HG02571 (cell line): ENCODE results near the gene SEC63.
"Not testable (repeated sequence)": the region's sequence is repeated elsewhere in the genome, so short reads cannot be mapped to it uniquely, and the experiment has no call there.

Source experiments
- ATAC-seq: cut with Tn5 transposase; IDR thresholded peaks from one replicate; pipeline ENCODE4 v1.9.1; 2021; ENCODE audit warnings: mild to moderate bottlenecking, moderate library complexity; ENCODE audit not compliant: unreplicated experiment

Gene SEC63

DNA sequence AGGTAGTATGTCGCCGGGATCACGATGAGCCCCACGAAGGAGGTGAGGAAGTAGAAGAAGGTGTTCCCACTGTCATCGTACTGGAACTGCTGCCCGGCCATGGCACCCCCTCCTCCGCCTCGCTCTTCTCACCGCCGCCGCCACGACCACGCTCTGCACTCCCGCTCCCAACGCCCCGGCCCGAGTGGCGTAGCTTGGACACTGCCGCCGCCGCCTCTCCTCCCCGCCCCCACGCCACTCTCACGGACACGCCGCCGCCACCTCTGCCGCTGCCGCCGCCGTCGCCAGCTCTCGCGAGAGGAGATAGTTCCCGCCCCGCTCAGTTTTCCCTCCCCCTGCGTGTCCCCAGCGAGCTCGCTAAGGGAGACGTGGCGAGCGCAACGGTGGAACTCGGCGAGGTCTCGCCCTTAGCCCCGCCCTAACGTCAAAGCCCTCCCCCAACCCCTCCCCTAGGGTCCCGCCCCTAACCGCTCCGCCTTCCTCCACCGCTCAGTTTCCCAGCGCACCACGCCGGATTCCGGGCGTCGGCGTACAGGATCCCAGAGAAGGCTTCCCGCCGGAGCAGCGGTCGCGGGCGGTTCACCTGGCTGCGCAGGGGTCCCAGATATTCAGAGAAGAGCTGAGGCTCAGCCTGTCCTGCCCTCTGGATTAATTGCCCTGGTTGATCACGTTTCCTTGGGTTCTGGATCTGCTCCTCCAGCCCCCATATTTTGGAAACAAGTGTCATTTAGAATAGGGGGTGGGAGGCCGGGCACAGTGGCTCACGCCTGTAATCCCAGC, at the start of gene SEC63:
TSS of gene SEC63 (minus strand) at position 300 of the 780 bp plus-strand sequence. CDS start at position 101, 199 bp downstream.
- peak; percentile 90 for ATAC-seq

DNA sequence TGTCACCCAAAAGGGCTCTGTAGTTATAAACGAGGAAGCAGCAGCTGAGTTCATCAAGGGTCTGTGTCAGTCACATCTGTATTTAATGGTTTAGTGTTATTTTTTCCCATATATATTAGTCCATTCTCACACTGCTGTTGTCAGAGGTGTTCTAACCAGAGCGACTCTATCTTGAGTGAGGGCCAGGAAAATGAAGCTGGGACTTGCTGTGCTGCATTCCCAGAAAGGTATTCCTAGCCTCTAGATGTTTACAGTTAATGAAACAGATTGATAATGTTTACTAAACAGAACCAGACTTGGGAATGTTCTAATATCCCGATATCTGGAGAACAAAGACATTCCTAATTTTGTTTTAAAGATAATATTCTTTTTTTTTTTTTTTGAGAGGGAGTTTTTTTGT, 48.0 kb upstream of the SEC63 start:
- no peak for ATAC-seq

GRCh38 chr6:108004861-108005260, 46.9 kb upstream of the SEC63 start:
- no peak for ATAC-seq

- no peak for ATAC-seq
Measured at GRCh38 chr6:108002365-108003221, 44.6 kb upstream of the SEC63 start.

DNA sequence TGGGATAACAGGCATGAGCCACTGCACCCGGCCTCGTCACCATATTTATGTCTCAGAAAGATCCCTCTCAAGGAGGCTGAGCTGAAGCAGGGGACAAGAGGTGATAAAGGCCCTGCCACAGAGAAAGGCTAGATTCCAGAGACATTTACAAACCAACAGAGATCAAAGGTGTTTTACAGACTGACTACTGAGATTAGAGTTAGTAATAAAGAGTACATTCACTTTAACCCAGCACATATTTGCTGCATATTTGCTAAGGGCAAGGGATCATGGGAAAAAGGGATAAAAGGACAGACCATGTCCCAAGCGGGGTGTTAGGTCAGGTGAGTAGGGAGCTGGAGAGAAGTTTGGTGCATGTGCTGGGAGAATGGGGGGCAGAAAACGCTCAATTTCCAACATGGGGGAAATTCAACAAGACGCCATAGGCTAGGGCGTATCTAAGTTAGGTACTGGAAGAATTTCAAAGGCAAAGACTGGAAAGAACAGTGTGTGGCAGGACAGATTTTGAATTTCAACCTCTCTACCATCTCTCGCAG, 43.8 kb upstream of the SEC63 start:
- ATAC-seq, result no peak

GRCh38 chr6:108000259-108000658, 42.3 kb upstream of the SEC63 start:
- ATAC-seq, result not testable (repeated sequence)

GRCh38 chr6:107999341-107999740, 41.3 kb upstream of the SEC63 start:
- no peak for ATAC-seq

DNA sequence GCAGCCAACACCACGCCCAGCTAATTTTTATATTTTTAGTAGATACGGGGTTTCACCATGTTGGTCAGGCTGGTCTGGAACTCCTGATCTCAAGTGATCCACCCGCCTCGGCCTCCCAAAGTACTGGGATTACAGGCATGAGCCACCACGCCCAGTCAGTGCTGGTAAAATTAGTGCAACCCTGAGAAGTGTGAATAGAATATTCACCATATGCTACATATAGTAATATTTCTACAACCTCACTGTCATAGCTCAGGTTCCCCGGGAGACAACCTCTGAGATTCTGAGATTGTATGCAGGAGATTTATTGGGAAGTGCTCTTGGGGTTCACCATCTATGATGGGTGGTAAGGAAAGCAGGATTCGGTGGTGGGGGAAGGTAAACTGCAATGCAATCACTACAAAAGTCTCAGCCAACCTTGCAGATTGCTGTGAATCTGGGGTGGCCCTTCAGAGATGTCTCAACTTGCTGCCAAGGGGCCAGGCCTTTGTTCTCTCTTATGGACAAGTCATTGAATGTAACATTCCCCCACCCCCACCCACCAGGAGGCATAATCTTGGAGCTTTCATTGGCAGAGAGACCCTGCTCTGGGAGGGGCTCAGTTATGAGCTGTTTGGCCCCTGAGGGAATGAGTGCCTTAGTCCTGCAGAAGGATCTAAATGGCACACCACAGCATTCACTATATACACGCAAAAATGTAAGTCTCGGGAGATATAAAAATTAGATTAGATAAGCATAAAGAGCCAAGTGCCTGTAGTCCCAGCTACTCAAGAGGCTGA, 34.0 kb upstream of the SEC63 start:
- no peak for ATAC-seq

- ATAC-seq, result no peak
Measured at GRCh38 chr6:107991061-107991460, 33.1 kb upstream of the SEC63 start.

DNA sequence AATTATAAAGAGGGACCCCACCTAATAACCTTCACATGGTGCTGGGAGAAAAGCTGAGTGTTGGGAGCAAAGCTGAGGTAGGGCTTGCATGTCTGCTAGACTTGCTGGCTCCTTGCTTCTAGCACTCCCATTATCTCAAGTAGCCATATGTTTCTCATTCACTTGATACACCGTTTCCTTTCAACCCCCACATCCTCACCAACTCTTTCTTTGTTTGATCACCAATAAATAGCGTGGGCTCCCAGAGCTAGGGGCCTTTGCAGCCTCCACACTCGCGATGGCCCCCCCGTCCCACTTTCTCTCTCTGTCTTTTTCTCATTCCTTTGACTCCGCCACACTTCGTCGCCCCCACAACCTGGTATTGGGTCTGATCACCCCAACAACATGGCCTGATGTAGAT, 32.6 kb upstream of the SEC63 start:
- ATAC-seq, result not testable (repeated sequence)

DNA sequence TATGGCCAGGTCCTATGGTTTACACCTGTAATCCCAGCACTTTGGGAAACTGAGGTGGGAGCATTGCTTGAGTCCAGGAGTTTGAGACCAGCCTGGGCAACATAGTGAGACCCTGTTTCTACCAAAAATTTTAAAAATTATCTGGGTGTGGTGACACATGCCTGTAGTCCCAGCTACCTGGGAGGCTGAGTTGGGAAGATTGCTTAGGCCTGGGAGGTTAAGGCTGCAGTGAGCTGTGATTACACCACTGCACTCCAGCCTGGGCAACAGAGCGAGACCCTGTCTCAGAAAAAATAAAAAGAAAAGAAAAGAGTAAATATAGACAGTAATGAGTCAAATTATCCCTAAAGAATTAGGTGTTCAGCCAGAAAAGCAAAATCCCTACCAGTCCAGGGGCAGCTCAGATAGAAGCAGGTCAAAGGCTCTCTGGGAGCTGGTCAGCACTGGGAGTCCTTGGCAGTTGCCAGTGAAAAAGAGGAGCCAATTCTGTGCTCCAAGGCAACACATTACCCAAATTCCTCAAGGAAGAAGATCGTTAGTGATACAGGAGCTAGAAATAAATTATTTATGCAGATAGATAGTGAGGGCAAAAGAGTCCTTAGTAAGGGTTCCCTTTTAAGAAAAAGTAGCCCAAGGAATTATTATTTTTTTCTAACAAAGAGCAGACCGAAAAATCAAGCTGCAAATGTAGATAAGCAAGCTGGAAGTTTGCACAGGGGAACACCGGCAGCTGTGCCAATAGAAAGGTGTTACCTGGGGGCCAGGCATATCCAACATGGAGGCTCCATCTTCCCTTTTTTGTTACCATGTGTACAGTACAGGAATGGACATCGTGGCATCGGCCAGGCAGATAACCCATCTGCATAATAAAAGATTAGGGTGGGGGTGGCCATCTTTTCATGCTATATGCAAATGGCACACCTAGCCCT, 31.4 kb upstream of the SEC63 start:
- no peak for ATAC-seq

GRCh38 chr6:107988570-107988969, 30.6 kb upstream of the SEC63 start:
- ATAC-seq, result no peak

- no peak for ATAC-seq
Measured at GRCh38 chr6:107987805-107988204, 29.8 kb upstream of the SEC63 start.

- no peak for ATAC-seq
Measured at GRCh38 chr6:107985701-107986100, 27.7 kb upstream of the SEC63 start.

- ATAC-seq, result no peak
Measured at GRCh38 chr6:107983811-107984210, 25.8 kb upstream of the SEC63 start.

DNA sequence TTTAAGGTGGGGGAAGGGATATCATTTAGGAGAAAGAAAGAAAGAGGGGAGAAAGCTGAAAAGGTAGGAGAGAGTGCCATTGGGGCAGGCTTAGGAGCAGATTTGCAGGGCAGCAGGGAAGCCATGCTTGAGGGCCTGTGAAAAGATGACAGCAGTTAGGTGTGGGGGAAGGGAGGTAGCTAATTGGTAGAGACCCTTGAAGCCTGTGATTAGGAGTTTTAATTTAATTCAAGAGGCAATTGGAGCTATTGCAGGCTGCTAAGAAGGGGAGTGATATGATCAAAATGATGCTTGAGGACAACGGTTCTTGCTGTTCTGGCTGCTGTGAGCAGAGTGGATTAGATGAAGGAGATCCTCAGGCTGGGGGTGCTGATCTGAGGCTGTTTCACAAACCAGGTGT, 24.5 kb upstream of the SEC63 start:
- no peak for ATAC-seq

DNA sequence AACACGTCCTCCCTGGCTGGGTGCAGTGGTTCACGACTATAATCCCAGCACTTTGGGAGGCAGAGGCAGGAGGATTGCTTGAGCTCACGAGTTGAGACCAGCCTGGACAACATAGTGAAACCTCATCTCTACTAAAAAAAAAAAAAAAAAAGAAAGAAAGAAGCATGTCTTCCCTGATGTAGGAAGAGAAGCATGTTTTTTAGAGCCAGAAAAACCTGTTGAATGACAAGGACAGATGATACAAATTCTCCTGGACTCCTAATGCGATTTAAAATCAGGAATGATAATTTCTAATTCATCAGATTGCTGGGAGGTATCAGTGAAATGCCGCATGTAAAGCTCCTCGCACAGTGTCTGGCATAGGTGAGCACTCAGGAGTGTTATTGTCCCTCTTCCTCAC, 23.7 kb upstream of the SEC63 start:
- no peak for ATAC-seq

- ATAC-seq, result no peak
Measured at GRCh38 chr6:107977283-107977682, 19.3 kb upstream of the SEC63 start.

DNA sequence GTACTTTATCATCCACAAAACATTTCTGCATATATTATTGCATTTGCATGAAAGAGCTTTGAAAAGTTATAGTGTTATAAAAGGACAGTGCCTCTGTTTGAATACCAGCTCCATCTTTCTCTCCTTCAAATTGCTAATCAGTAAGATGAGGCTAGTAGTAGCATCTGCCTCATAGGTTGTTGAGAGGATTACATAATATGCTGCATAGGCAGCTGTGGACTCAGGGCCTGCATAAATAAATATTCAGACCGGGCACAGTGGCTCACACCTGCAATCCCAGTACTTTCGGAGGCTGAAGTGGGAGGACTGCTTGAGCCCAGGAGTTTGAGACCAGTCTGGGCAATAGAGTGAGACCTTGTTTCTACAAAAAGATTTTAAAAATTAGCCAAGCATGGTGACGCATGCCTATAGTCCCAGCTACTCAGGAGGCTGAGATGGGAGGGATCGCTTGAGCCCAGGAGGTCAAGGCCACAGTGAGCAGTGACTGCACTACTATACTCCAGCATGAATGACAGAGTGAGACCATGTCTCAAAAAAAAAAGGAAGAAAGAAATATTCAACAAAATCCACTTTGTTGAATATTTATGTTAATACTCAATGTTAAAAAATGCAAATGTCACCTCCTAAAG, 18.3 kb upstream of the SEC63 start:
- no peak for ATAC-seq
